Thoracic aorta (tissue), 2 donors: ENCODE results near the gene TRMU. TPM values are rescaled to one million over a fixed set of nuclear protein-coding genes. Genes with fewer than 3 reads are reported as not detected.

Experiments
- ATAC-seq: fragments of 150-250 bp; one replicate; pipeline ENCODE4 v1.8.0; 2017; ENCODE audit warnings: low read depth; ENCODE audit not compliant: insufficient number of reproducible peaks, low FRiP score
- DNase-seq: peaks from one replicate; pipeline ENCODE4 v3.0.0-alpha.2; 2020; ENCODE audit warnings: low spot score
- H3K27ac ChIP-seq, 2 donors: fragments of 200-600 bp; sonication (generic); 1 replicate in 1 of 2; 2 replicates in 1 of 2; pipeline ENCODE4 v1.5.1; 2016; ENCODE audit warnings: mild to moderate bottlenecking in 2 of 2, moderate library complexity in 2 of 2
- H3K27me3 ChIP-seq: fragments of 200-600 bp; sonication (generic); replicated peaks from 2 replicates; pipeline ENCODE4 v1.6.0; 2016; ENCODE audit warnings: mild to moderate bottlenecking; ENCODE audit not compliant: insufficient read depth
- H3K36me3 ChIP-seq: fragments of 200-600 bp; sonication (generic); one replicate; pipeline ENCODE4 v1.5.1; 2016
- H3K4me1 ChIP-seq, 2 donors: fragments of 200-600 bp; sonication (generic); 1 replicate in 1 of 2; 2 replicates in 1 of 2; pipeline versions ENCODE4 v1.5.1 to v1.6.0; 2016; ENCODE audit warnings: low read depth in 2 of 2, mild to moderate bottlenecking in 1 of 2; ENCODE audit not compliant: control insufficient read depth in 1 of 2
- H3K4me3 ChIP-seq: fragments of 200-600 bp; sonication (generic); 2 replicates; pipeline ENCODE4 v1.5.1; 2016; ENCODE audit warnings: mild to moderate bottlenecking
- H3K9me3 ChIP-seq: fragments of 200-600 bp; sonication (generic); 2 replicates; pipeline ENCODE4 v1.5.1; 2016
- total RNA-seq, 2 donors: library from RNA; depleted of rRNA; stranded (reverse); fragments of >200 nt; gene quantifications; one replicate each; pipeline versions ENCODE4 v1.1.0 to v1.2.3, GENCODE V29; 2016
- TF ChIP-seq, protein P1 (sequence below): fragments of 200-600 bp; sonication (generic); IDR thresholded peaks from one replicate; pipeline ENCODE4 v1.5.1; 2019; ENCODE audit warnings: antibody characterized with exemption

The TRMU gene
- total RNA-seq, 2 donors from 2014 or later: 30.2 to 45.4 TPM

DNA sequence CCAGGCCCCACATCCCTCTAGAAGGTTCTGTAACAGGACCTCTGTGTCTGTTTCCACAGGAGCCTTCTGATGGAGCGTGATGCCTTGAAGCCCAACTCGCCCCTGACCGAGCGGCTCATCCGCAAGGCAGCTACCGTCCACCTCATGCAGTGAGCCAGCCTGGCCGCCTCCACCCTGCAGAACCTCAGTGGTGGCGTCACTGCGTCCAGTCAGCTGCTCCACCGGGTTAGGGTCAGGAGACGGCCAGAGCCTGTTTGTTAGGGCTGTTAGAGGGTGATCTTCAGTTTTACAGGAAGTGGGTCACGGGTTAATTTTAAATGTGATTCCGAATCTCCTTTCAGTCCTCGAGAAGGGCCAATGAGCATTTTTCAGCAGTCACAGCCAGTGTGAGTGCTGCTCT lies 42.8 kb upstream of the TRMU start:
- Histone ChIP-seq H3K27me3 (no peaks in the 10 kb centered on the region), H3K9me3 (no peaks in the 10 kb centered on the region), H3K27ac (peak overlapping the region in 1 of 2 donors; percentile 41), H3K36me3 (peaks cover 35% of the 10 kb centered on the region), H3K4me1 (peaks cover 10 to 20% of the 10 kb centered on the region in 2 donors), H3K4me3 (no peak overlapping the region)
- ATAC-seq: no peak
- TF ChIP-seq, protein P1, sequence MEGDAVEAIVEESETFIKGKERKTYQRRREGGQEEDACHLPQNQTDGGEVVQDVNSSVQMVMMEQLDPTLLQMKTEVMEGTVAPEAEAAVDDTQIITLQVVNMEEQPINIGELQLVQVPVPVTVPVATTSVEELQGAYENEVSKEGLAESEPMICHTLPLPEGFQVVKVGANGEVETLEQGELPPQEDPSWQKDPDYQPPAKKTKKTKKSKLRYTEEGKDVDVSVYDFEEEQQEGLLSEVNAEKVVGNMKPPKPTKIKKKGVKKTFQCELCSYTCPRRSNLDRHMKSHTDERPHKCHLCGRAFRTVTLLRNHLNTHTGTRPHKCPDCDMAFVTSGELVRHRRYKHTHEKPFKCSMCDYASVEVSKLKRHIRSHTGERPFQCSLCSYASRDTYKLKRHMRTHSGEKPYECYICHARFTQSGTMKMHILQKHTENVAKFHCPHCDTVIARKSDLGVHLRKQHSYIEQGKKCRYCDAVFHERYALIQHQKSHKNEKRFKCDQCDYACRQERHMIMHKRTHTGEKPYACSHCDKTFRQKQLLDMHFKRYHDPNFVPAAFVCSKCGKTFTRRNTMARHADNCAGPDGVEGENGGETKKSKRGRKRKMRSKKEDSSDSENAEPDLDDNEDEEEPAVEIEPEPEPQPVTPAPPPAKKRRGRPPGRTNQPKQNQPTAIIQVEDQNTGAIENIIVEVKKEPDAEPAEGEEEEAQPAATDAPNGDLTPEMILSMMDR: no peak
- no peak for DNase-seq

DNA sequence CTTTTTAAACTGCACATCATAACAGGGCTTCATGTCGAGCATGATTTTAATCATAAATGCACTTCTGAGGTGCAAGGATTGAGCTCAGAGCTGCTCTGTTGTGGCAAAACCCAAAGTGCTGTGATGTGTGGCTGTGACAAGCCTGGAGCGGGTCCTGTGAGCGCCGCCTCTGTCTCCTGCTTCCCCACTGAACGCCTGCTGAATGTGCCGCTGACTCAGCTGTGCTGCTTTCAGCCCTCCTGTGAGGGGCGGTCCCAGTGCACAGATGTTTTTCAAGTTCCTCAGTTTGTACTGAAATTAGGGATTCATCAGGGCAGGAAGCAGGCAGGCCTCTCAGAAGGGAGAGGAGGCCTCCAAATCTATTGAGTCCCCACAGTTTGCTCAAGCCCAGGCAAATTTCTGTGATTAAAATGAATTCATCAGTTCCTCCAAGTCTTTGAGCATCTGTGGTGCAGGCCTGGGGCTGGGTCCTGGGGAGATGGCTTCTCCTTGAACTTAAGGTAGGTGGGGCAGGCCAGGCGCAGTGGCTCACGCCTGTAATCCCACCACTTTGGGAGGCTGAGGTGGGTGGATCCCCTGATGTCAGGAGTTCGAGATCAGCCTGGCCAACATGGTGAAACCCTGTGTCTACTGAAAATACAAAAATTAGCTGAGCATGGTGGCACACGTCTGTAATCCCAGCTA lies 41.8 kb upstream of the TRMU start:
- Histone ChIP-seq H3K27ac (peak overlapping the region in 1 of 2 donors; percentile 41), H3K4me1 (peaks cover 10 to 20% of the 10 kb centered on the region in 2 donors), H3K27me3 (no peaks in the 10 kb centered on the region), H3K9me3 (no peaks in the 10 kb centered on the region), H3K4me3 (no peak overlapping the region), H3K36me3 (peaks cover 35% of the 10 kb centered on the region)
- TF ChIP-seq, protein P1: no peak
- ATAC-seq (no peak), DNase-seq (no peak)

DNA sequence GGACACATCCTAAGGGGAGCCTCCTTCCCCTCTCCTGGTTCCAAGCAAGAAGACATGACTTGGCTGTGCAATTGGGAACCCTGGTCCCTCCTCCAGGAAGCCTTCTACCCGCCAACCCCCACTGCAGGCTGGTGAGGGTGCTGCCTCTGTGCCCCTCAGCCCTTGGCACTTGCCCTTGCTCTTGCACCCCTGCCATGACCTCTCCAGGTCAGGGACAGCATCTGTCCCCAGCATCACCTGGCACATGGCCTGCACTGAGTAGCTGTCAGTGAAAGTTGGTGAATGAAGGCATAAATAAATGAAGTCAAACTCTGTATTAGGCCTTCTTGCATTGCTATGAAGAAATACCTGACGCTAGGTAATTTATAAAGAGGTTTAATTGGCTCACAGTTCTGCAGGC lies 40.7 kb upstream of the TRMU start:
- no peak overlapping the region for H3K4me3 ChIP-seq
- no peak for DNase-seq
- H3K36me3 ChIP-seq: peaks cover 28% of the 10 kb centered on the region
- ATAC-seq: no peak
- TF ChIP-seq, protein P1: no peak
- H3K27me3 ChIP-seq: no peaks in the 10 kb centered on the region
- no peak overlapping the region for H3K27ac ChIP-seq
- peaks cover 10 to 20% of the 10 kb centered on the region in 2 donors for H3K4me1 ChIP-seq
- no peaks in the 10 kb centered on the region for H3K9me3 ChIP-seq

DNA sequence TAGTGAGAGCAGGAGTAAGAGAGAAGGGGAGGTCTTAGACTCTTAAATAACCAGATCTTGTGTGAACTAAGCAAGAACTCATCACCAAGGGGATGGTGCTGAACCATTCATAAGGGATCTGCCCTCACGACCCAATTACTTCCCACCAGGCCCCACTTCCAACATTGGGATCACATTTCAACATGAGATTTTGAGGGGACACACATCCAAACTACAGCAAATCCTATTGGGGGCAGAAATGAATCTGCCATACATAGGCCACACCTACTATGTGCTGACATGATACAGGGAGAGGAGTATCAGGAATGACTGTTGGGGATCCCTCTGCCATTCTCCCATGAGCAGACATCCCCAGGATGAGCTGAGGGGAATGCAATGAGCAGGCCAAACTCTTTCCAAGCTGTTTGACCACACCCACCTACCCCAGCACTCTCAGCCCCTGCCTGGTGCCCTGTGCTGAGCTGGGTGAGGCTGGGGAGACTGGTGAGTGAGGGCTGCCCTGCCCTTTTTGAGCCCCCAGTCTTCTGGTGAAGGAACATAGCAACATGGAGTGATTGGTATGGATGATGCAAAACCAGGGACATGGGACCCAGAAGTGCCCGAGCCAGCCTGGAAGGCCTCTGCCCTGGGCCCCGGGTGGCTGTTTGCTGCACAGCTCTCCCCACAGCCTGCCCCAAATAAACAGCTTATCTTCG lies 40.1 kb upstream of the TRMU start:
- H3K36me3 ChIP-seq: peaks cover 23% of the 10 kb centered on the region
- no peak for DNase-seq
- peak overlapping the region; percentile 97 to 99 for H3K27ac ChIP-seq
- no peaks in the 10 kb centered on the region for H3K27me3 ChIP-seq
- H3K4me3 ChIP-seq: peak overlapping the region; percentile 92
- TF ChIP-seq, protein P1: no peak
- ATAC-seq: no peak
- no peaks in the 10 kb centered on the region for H3K9me3 ChIP-seq
- peaks cover 10 to 20% of the 10 kb centered on the region in 2 donors for H3K4me1 ChIP-seq
